ENCODE measurements around the gene ESPNL. TPM values are rescaled to one million over a fixed set of nuclear protein-coding genes. Genes with fewer than 3 reads are reported as not detected.

Gene ESPNL
- total RNA-seq, 1 experiment from 2014 or later = 1.1 TPM

DNA sequence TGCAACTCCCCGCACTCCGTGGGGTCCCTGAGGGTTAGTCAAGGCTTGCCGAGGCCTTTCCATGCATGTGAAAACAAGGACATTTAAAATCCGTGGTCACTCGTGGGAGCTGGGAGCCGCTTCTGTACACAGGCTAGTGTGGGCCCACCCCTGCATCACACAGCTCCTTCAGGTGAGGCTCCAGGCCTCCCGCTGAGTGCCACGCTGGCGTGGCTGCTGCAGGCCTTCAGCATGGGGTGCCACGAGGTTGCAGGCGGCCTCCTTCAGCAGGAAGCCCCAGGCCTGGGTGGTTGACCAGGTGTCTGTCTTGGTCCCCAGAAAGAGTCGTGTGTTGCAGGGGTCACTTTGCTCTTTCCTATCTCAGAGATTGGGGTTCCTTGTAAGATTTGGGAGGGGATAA lies 44.9 kb downstream of the ESPNL start:
- Mint-ChIP-seq H3K27me3 (ENCODE audit: low read depth) (no peaks in the 10 kb centered on the region), H3K36me3 (no peaks in the 10 kb centered on the region), H3K9me3 (no peaks in the 10 kb centered on the region), H3K27ac (no peak overlapping the region), H3K4me1 (no peaks in the 10 kb centered on the region), H3K4me3 (no peak overlapping the region)
- DNase-seq (ENCODE audit: low spot score) (no peak), ATAC-seq (no peak)
- POLR2A ChIA-PET = no interaction called here
- TF ChIP-seq, protein P1, sequence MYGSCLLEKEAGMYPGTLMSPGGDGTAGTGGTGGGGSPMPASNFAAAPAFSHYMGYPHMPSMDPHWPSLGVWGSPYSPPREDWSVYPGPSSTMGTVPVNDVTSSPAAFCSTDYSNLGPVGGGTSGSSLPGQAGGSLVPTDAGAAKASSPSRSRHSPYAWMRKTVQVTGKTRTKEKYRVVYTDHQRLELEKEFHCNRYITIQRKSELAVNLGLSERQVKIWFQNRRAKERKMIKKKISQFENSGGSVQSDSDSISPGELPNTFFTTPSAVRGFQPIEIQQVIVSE (CRISPR knock-in tag; IDR thresholded peaks at IDR 0.05; ENCODE audit: borderline replicate concordance) = no peak
- CTCF ChIA-PET = interaction anchor here (1.2 kb wide), 1 partner anchor 15 kb away, joined by 3 read pairs; no protein-coding TSS in a partner anchor

DNA sequence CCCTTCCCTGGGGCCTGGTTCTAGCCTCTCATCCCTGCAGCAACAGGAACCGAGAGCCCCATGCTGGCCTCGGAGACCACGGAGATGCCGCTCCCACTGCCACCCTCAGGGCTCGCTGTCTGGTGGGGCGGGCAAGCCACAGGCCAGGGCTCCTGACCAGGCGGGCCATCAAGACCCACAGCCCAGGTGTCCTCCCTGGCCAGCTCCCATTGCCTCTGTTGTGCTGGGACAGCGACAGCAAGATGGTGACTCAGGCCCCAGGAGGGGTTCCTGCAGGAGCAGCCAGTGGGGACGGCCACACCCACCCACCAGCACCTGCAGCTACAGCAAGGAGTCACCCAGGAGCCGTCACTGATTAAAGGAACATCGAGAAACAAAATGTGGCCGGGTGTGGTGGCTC lies 45.7 kb downstream of the ESPNL start:
- TF ChIP-seq ZNF219 (CRISPR knock-in tag; IDR thresholded peaks at IDR 0.05; ENCODE audit: borderline replicate concordance) = no peak
- no peak for TF ChIP-seq ZBTB21 (CRISPR knock-in tag; IDR thresholded peaks at IDR 0.05; ENCODE audit: borderline replicate concordance)
- no peak for TF ChIP-seq OVOL2 (CRISPR knock-in tag; IDR thresholded peaks at IDR 0.05; ENCODE audit: borderline replicate concordance)
- TF ChIP-seq, protein P2, sequence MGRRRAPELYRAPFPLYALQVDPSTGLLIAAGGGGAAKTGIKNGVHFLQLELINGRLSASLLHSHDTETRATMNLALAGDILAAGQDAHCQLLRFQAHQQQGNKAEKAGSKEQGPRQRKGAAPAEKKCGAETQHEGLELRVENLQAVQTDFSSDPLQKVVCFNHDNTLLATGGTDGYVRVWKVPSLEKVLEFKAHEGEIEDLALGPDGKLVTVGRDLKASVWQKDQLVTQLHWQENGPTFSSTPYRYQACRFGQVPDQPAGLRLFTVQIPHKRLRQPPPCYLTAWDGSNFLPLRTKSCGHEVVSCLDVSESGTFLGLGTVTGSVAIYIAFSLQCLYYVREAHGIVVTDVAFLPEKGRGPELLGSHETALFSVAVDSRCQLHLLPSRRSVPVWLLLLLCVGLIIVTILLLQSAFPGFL (CRISPR knock-in tag; IDR thresholded peaks at IDR 0.05; ENCODE audit: borderline replicate concordance) = no peak
- TF ChIP-seq, protein P3, sequence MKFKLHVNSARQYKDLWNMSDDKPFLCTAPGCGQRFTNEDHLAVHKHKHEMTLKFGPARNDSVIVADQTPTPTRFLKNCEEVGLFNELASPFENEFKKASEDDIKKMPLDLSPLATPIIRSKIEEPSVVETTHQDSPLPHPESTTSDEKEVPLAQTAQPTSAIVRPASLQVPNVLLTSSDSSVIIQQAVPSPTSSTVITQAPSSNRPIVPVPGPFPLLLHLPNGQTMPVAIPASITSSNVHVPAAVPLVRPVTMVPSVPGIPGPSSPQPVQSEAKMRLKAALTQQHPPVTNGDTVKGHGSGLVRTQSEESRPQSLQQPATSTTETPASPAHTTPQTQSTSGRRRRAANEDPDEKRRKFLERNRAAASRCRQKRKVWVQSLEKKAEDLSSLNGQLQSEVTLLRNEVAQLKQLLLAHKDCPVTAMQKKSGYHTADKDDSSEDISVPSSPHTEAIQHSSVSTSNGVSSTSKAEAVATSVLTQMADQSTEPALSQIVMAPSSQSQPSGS (CRISPR knock-in tag; IDR thresholded peaks at IDR 0.05; ENCODE audit: borderline replicate concordance, low read depth) = no peak
- TF ChIP-seq AR (CRISPR knock-in tag; IDR thresholded peaks at IDR 0.05) = no peak
- TF ChIP-seq, protein P4, sequence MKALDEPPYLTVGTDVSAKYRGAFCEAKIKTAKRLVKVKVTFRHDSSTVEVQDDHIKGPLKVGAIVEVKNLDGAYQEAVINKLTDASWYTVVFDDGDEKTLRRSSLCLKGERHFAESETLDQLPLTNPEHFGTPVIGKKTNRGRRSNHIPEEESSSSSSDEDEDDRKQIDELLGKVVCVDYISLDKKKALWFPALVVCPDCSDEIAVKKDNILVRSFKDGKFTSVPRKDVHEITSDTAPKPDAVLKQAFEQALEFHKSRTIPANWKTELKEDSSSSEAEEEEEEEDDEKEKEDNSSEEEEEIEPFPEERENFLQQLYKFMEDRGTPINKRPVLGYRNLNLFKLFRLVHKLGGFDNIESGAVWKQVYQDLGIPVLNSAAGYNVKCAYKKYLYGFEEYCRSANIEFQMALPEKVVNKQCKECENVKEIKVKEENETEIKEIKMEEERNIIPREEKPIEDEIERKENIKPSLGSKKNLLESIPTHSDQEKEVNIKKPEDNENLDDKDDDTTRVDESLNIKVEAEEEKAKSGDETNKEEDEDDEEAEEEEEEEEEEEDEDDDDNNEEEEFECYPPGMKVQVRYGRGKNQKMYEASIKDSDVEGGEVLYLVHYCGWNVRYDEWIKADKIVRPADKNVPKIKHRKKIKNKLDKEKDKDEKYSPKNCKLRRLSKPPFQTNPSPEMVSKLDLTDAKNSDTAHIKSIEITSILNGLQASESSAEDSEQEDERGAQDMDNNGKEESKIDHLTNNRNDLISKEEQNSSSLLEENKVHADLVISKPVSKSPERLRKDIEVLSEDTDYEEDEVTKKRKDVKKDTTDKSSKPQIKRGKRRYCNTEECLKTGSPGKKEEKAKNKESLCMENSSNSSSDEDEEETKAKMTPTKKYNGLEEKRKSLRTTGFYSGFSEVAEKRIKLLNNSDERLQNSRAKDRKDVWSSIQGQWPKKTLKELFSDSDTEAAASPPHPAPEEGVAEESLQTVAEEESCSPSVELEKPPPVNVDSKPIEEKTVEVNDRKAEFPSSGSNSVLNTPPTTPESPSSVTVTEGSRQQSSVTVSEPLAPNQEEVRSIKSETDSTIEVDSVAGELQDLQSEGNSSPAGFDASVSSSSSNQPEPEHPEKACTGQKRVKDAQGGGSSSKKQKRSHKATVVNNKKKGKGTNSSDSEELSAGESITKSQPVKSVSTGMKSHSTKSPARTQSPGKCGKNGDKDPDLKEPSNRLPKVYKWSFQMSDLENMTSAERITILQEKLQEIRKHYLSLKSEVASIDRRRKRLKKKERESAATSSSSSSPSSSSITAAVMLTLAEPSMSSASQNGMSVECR (CRISPR knock-in tag; IDR thresholded peaks at IDR 0.05; ENCODE audit: borderline replicate concordance) = no peak
- no peak for TF ChIP-seq ATF6 (CRISPR knock-in tag; IDR thresholded peaks at IDR 0.05)
- TF ChIP-seq ZBTB43 (CRISPR knock-in tag; IDR thresholded peaks at IDR 0.05) = no peak
- TF ChIP-seq SP1 (CRISPR knock-in tag; conservative IDR thresholded peaks at IDR 0.05) = no peak
- TF ChIP-seq ZNF317 (CRISPR knock-in tag; IDR thresholded peaks at IDR 0.05; ENCODE audit: borderline replicate concordance, low read depth) = no peak
- TF ChIP-seq ZNF671 (CRISPR knock-in tag; IDR thresholded peaks at IDR 0.05) = no peak
- no peak for TF ChIP-seq FOXP1 (CRISPR knock-in tag; IDR thresholded peaks at IDR 0.05; ENCODE audit: borderline replicate concordance)
- no peak for ATAC-seq

More for the DNA sequence above, 45.7 kb downstream of the ESPNL start:
- Mint-ChIP-seq H3K9me3 (no peaks in the 10 kb centered on the region), H3K4me1 (no peaks in the 10 kb centered on the region), H3K36me3 (no peaks in the 10 kb centered on the region), H3K27ac (no peak overlapping the region), H3K27me3 (ENCODE audit: low read depth) (no peaks in the 10 kb centered on the region), H3K4me3 (no peak overlapping the region)
- ChIA-PET CTCF (interaction anchor here (1.2 kb wide), 1 partner anchor 14 kb away, joined by 3 read pairs; no protein-coding TSS in a partner anchor), POLR2A (no interaction called here)
- no peak for DNase-seq (ENCODE audit: low spot score)

Measured in WTC11 (cell line).